Measurements from ENCODE around the gene SMYD3. TPM values are rescaled to one million over a fixed set of nuclear protein-coding genes. Genes with fewer than 3 reads are reported as not detected.
"Not testable (repeated sequence)": the region's sequence is repeated elsewhere in the genome, so short reads cannot be mapped to it uniquely, and the experiment has no call there.

SMYD3 gene
- total RNA-seq, 3 donors from 2014 or later (not counting 1 experiment from before 2014, with no cell fraction given), result 43.6 to 48.0 (median 46.1) TPM

GRCh38 chr1:245715291-245715701 is 791.8 kb downstream of the SMYD3 start:
- Mint-ChIP-seq H3K4me3 (no peak overlapping the region), H3K4me1 (no peaks in the 10 kb centered on the region), H3K27ac (no peak overlapping the region), H3K36me3 (no peaks in the 10 kb centered on the region), H3K27me3 (ENCODE audit: low read depth in 2 of 2) (no peaks in the 10 kb centered on the region), H3K9me3 (no peaks in the 10 kb centered on the region)
- Histone ChIP-seq H3K4me3 (ENCODE audit: low read length) (no peak overlapping the region), H3K27ac (ENCODE audit: low read length) (no peak overlapping the region), H3K9me3 (ENCODE audit: control insufficient read depth, insufficient read depth, low read length) (no peaks in the 10 kb centered on the region), H3K4me1 (ENCODE audit: control insufficient read depth, insufficient read depth, low read length) (no peaks in the 10 kb centered on the region), H3K36me3 (ENCODE audit: control insufficient read depth, insufficient read depth, low read length) (no peaks in the 10 kb centered on the region), H3K27me3 (ENCODE audit: control insufficient read depth, insufficient read depth, low read length) (no peaks in the 10 kb centered on the region)
- 47% methylated on average over 9 of the region's 9 CpGs for WGBS (ENCODE audit: insufficient coverage)
- no peak for ATAC-seq
- DNase-seq, result no peak
- intact Hi-C loops (cut with micrococcal nuclease), result no loop called here
- TF ChIP-seq CTCF (IDR thresholded peaks at IDR 0.05), result no peak

- ATAC-seq; H3K4me1 Mint-ChIP-seq; H3K9me3 Mint-ChIP-seq; H3K4me1 ChIP-seq (ENCODE audit: control insufficient read depth, insufficient read depth, low read length); intact Hi-C loops (cut with micrococcal nuclease); H3K36me3 Mint-ChIP-seq; H3K27me3 Mint-ChIP-seq (ENCODE audit: low read depth in 2 of 2); H3K4me3 ChIP-seq (ENCODE audit: low read length); H3K4me3 Mint-ChIP-seq; H3K27ac Mint-ChIP-seq; H3K9me3 ChIP-seq (ENCODE audit: control insufficient read depth, insufficient read depth, low read length); H3K36me3 ChIP-seq (ENCODE audit: control insufficient read depth, insufficient read depth, low read length); H3K27me3 ChIP-seq (ENCODE audit: control insufficient read depth, insufficient read depth, low read length); DNase-seq; H3K27ac ChIP-seq (ENCODE audit: low read length): not testable (repeated sequence)
- WGBS (ENCODE audit: insufficient coverage), result 97% methylated on average over 2 of the region's 3 CpGs
Measured at GRCh38 chr1:245714027-245714426, 793.1 kb downstream of the SMYD3 start.

GRCh38 chr1:245710961-245711903 is 795.8 kb downstream of the SMYD3 start:
- Mint-ChIP-seq H3K9me3 (no peaks in the 10 kb centered on the region), H3K4me1 (no peaks in the 10 kb centered on the region), H3K36me3 (no peaks in the 10 kb centered on the region), H3K4me3 (no peak overlapping the region), H3K27me3 (ENCODE audit: low read depth in 2 of 2) (no peaks in the 10 kb centered on the region), H3K27ac (no peak overlapping the region)
- Histone ChIP-seq H3K4me3 (ENCODE audit: low read length) (no peak overlapping the region), H3K4me1 (ENCODE audit: control insufficient read depth, insufficient read depth, low read length) (no peaks in the 10 kb centered on the region), H3K36me3 (ENCODE audit: control insufficient read depth, insufficient read depth, low read length) (no peaks in the 10 kb centered on the region), H3K27ac (ENCODE audit: low read length) (no peak overlapping the region), H3K27me3 (ENCODE audit: control insufficient read depth, insufficient read depth, low read length) (no peaks in the 10 kb centered on the region), H3K9me3 (ENCODE audit: control insufficient read depth, insufficient read depth, low read length) (no peaks in the 10 kb centered on the region)
- intact Hi-C loops (cut with micrococcal nuclease), result no loop called here
- WGBS (ENCODE audit: insufficient coverage), result 71% methylated on average over 30 of the region's 30 CpGs
- ATAC-seq (no peak), DNase-seq (no peak)
- TF ChIP-seq CTCF (IDR thresholded peaks at IDR 0.05), result no peak

- H3K4me3 ChIP-seq (ENCODE audit: low read length), result no peak overlapping the region
- DNase-seq (no peak), ATAC-seq (no peak)
- intact Hi-C loops (cut with micrococcal nuclease), result no loop called here
- no peaks in the 10 kb centered on the region for H3K27me3 ChIP-seq (ENCODE audit: control insufficient read depth, insufficient read depth, low read length)
- no peaks in the 10 kb centered on the region for H3K36me3 Mint-ChIP-seq
- H3K9me3 ChIP-seq (ENCODE audit: control insufficient read depth, insufficient read depth, low read length), result no peaks in the 10 kb centered on the region
- H3K9me3 Mint-ChIP-seq, result no peaks in the 10 kb centered on the region
- H3K4me1 Mint-ChIP-seq, result peaks cover 0 to 8% of the 10 kb centered on the region in 2 donors
- no peak overlapping the region for H3K4me3 Mint-ChIP-seq
- no peak overlapping the region for H3K27ac ChIP-seq (ENCODE audit: low read length)
- no peaks in the 10 kb centered on the region for H3K36me3 ChIP-seq (ENCODE audit: control insufficient read depth, insufficient read depth, low read length)
- no peak for TF ChIP-seq CTCF (IDR thresholded peaks at IDR 0.05)
- WGBS (ENCODE audit: insufficient coverage), result 93% methylated on average over 5 of the region's 5 CpGs
- H3K27ac Mint-ChIP-seq, result no peak overlapping the region
- H3K4me1 ChIP-seq (ENCODE audit: control insufficient read depth, insufficient read depth, low read length), result no peaks in the 10 kb centered on the region
- H3K27me3 Mint-ChIP-seq (ENCODE audit: low read depth in 2 of 2), result no peaks in the 10 kb centered on the region
Measured at GRCh38 chr1:245707941-245708340, 799.1 kb downstream of the SMYD3 start.

Data from natural killer cell (primary cell).